Liver (tissue), 9 donors: ENCODE measurements around the gene MFSD6L. TPM values are rescaled to one million over a fixed set of nuclear protein-coding genes. Genes with fewer than 3 reads are reported as not detected.

Source experiments
- DNase-seq: peaks from one replicate; pipeline ENCODE4 v3.0.0-alpha.2; 2017; ENCODE audit warnings: low spot score
- H3K27ac ChIP-seq, 2 donors: one replicate each; pipeline ENCODE4 v1.7.0; 2013; ENCODE audit warnings: inconsistent platforms in 2 of 2, low read length in 2 of 2, control low read depth in 1 of 2, low read depth in 1 of 2, mild to moderate bottlenecking in 1 of 2
- H3K27me3 ChIP-seq, 4 donors: one replicate each; pipeline versions ENCODE4 v1.6.1 to v1.7.0; 2013; ENCODE audit warnings: low read length in 3 of 4, inconsistent platforms in 1 of 4, mild to moderate bottlenecking in 1 of 4, moderate library complexity in 1 of 4; ENCODE audit not compliant: control insufficient read depth in 4 of 4, insufficient read depth in 4 of 4
- H3K36me3 ChIP-seq, 4 donors: one replicate each; pipeline versions ENCODE4 v1.6.1 to v1.7.0; 2013; ENCODE audit warnings: low read length in 3 of 4, mild to moderate bottlenecking in 3 of 4, low read depth in 1 of 4, moderate library complexity in 1 of 4; ENCODE audit not compliant: control insufficient read depth in 4 of 4, insufficient read depth in 3 of 4
- H3K4me1 ChIP-seq, 4 donors: one replicate each; pipeline versions ENCODE4 v1.6.1 to v1.7.0; 2013; ENCODE audit warnings: low read length in 3 of 4, mild to moderate bottlenecking in 3 of 4, moderate library complexity in 1 of 4; ENCODE audit not compliant: control insufficient read depth in 4 of 4, insufficient read depth in 4 of 4
- H3K4me3 ChIP-seq, 3 donors: one replicate each; pipeline versions ENCODE4 v1.6.1 to v1.7.0; 2013; ENCODE audit warnings: low read length in 3 of 3, control low read depth in 1 of 3, low read depth in 1 of 3, mild to moderate bottlenecking in 1 of 3
- H3K9ac ChIP-seq, 2 donors: one replicate each; pipeline ENCODE4 v1.7.0; 2013; ENCODE audit warnings: low read length in 2 of 2, mild to moderate bottlenecking in 2 of 2, moderate library complexity in 2 of 2, control low read depth in 1 of 2, low read depth in 1 of 2
- H3K9me3 ChIP-seq, 4 donors: one replicate each; pipeline versions ENCODE4 v1.6.1 to v1.7.0; 2013; ENCODE audit warnings: low read length in 3 of 4; ENCODE audit not compliant: control insufficient read depth in 4 of 4
- EGR1 ChIP-seq, 2 donors: IDR thresholded peaks; 2 replicates each; pipeline ENCODE4 v1.6.1; 2016 to 2018; ENCODE audit warnings: antibody characterized with exemption in 2 of 2, low read depth in 2 of 2
- FOXA1 ChIP-seq: IDR thresholded peaks from 2 replicates; pipeline ENCODE4 v1.6.1; 2016; ENCODE audit warnings: antibody characterized with exemption
- FOXA2 ChIP-seq: IDR thresholded peaks from 2 replicates; pipeline ENCODE4 v1.6.1; 2016; ENCODE audit warnings: antibody characterized with exemption
- GABPA ChIP-seq, 2 donors: IDR thresholded peaks in 1 of 2; conservative IDR thresholded peaks in 1 of 2; 2 replicates each; pipeline ENCODE4 v1.6.1; 2016; ENCODE audit warnings: antibody characterized with exemption in 2 of 2, mild to moderate bottlenecking in 1 of 2, moderate library complexity in 1 of 2
- HNF4G ChIP-seq: IDR thresholded peaks from 2 replicates; pipeline ENCODE4 v1.6.1; 2016; ENCODE audit warnings: antibody characterized with exemption
- JUND ChIP-seq, 2 donors: IDR thresholded peaks; 2 replicates each; pipeline ENCODE4 v1.6.1; 2016; ENCODE audit warnings: antibody characterized with exemption in 2 of 2
- MAX ChIP-seq: IDR thresholded peaks from 2 replicates; pipeline ENCODE4 v1.6.1; 2016; ENCODE audit warnings: antibody characterized with exemption
- RAD21 ChIP-seq, 2 donors: IDR thresholded peaks; 2 replicates each; pipeline ENCODE4 v1.6.1; 2016; ENCODE audit warnings: antibody characterized with exemption in 2 of 2, mild to moderate bottlenecking in 2 of 2
- REST ChIP-seq: IDR thresholded peaks from 2 replicates; pipeline ENCODE4 v1.6.1; 2016; ENCODE audit warnings: antibody characterized with exemption, mild to moderate bottlenecking
- SP1 ChIP-seq: IDR thresholded peaks from 2 replicates; pipeline ENCODE4 v1.6.1; 2018; ENCODE audit warnings: antibody characterized with exemption, mild to moderate bottlenecking
- TAF1 ChIP-seq: conservative IDR thresholded peaks from 2 replicates; pipeline ENCODE4 v1.6.1; 2016; ENCODE audit warnings: antibody characterized with exemption, mild to moderate bottlenecking
- ZBTB33 ChIP-seq: IDR thresholded peaks from 2 replicates; pipeline ENCODE4 v1.6.1; 2016; ENCODE audit warnings: antibody characterized with exemption
- WGBS: extraction: QIAGEN DNeasy Blood & Tissue Kit; methylation state at CpG from one replicate; pipeline ENCODE4 v1.1.7; 2013; 5-methylcytosine and 5-hydroxymethylcytosine counted together
- polyA plus RNA-seq, 2 donors: library from polyadenylated mRNA; stranded (reverse) in 1 of 2; unstranded in 1 of 2; fragments of 200-250 nt in 1 of 2; fragments of >200 nt in 1 of 2; fragmentation: Nextera tagmentation in 1 of 2; extraction: Ambion mirVana in 1 of 2; gene quantifications; one replicate each; pipeline versions ENCODE4 v1.2.1 to v1.2.3, GENCODE V29; 2013 to 2015
- total RNA-seq, 2 donors: library from RNA; depleted of rRNA; stranded (reverse); fragments of >200 nt; gene quantifications; one replicate each; pipeline ENCODE4 v1.2.3, GENCODE V29; 2014
- donor health status: healthy.
- donor health status: healthy.
- donor health status: healthy.
- donor health status: healthy.
- donor health status: healthy.

MFSD6L gene
- total RNA-seq (under 1 TPM; 0.05 to 0.25 TPM), polyA plus RNA-seq (under 1 TPM in 1 of 2 donors, not detected in 1; 0.03 TPM)

- peak in 1 of 2 donors; percentile 8 for TF ChIP-seq RAD21 (IDR thresholded peaks at IDR 0.05)
- no peak for TF ChIP-seq JUND (IDR thresholded peaks at IDR 0.05)
- H3K27me3 ChIP-seq, result peaks cover 0 to 4% (median 0%) of the 10 kb centered on the region in 4 donors
- peaks cover 0 to 4% (median 2%) of the 10 kb centered on the region in 4 donors for H3K4me1 ChIP-seq
- peak within 1 kb of the TSS in 1 of 3 donors; percentile 1 for H3K4me3 ChIP-seq
- H3K27ac ChIP-seq, result no peak within 1 kb of the TSS
- WGBS, result 16% methylated on average over 62 of the region's 62 CpGs
- no peaks in the 10 kb centered on the region for H3K9me3 ChIP-seq
- H3K9ac ChIP-seq, result no peak within 1 kb of the TSS
- H3K36me3 ChIP-seq, result no peaks in the 10 kb centered on the region
- DNase-seq, result no peak
These were observed at the start of gene MFSD6L for GRCh38 chr17:8798846-8799569. Gene MFSD6L (minus strand): TSS chr17:8799365. CDS start chr17:8799120, 245 bp downstream.

- H3K36me3 ChIP-seq, result no peaks in the 10 kb centered on the region
- no peak for DNase-seq
- H3K27me3 ChIP-seq, result peaks cover 0 to 6% (median under 1%) of the 10 kb centered on the region in 4 donors
- H3K9ac ChIP-seq, result no peak overlapping the region
- H3K4me3 ChIP-seq, result no peak overlapping the region
- no peak for TF ChIP-seq REST
- TF ChIP-seq JUND (IDR thresholded peaks at IDR 0.05), result no peak
- TF ChIP-seq MAX, result no peak
- TF ChIP-seq TAF1, result no peak
- no peak for TF ChIP-seq GABPA (IDR thresholded peaks at IDR 0.05 in 1 of 2, conservative IDR thresholded peaks at IDR 0.05 in 1 of 2)
- no peaks in the 10 kb centered on the region for H3K4me1 ChIP-seq
- 83% methylated on average over 2 of the region's 2 CpGs for WGBS
- no peaks in the 10 kb centered on the region for H3K9me3 ChIP-seq
- H3K27ac ChIP-seq, result no peak overlapping the region
These were observed 48.7 kb upstream of the MFSD6L start for GRCh38 chr17:8847891-8848290.

GRCh38 chr17:8846768-8847211 is 47.6 kb upstream of the MFSD6L start:
- TF ChIP-seq REST (no peak), HNF4G (no peak), EGR1 (IDR thresholded peaks at IDR 0.05; ENCODE audit: low read depth in 2 of 2) (no peak), TAF1 (no peak), SP1 (no peak), ZBTB33 (no peak), FOXA2 (no peak), FOXA1 (no peak)
- Histone ChIP-seq H3K27ac (no peak overlapping the region), H3K9ac (no peak overlapping the region), H3K4me1 (no peaks in the 10 kb centered on the region), H3K36me3 (no peaks in the 10 kb centered on the region), H3K9me3 (no peaks in the 10 kb centered on the region), H3K4me3 (no peak overlapping the region), H3K27me3 (peaks cover 0 to 6% (median under 1%) of the 10 kb centered on the region in 4 donors)
- DNase-seq, result no peak
